ENCODE data around the gene MVB12B. TPM values are rescaled to one million over a fixed set of nuclear protein-coding genes. Genes with fewer than 3 reads are reported as not detected.
A peak's percentile ranks its signal among the peaks of the same experiment; 100 is the strongest.

The MVB12B gene
- total RNA-seq, 1 donor from 2014 or later: 47.8 TPM

DNA sequence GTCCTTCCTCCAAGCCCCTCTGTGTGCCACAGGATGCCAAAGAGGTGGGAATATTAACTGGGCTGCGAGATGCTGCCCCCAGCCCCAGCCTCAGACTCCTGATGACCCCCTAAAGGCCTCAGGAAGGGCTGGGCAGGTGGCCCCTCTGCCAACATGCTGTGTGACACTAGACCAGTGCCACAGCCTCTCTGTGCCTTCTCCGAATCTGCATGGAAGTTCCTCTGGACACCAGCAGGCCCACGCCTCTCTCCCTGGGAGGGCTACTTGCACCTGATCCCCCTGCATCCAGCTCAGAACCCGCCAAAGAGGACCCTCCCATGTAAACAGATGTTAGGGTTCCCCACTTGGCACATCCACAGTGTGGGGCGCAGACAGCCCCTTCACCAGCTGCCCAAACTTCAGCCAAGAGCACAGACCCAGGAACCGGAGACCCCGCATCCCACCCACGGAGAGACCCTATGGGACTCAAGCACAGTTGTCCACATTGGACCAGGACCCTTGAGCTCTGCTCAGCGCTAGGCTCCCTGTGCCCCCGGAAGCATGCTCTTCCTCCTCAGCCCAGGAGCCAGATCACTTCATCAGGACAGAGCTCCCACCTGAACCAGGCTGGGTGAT lies 195.5 kb downstream of the MVB12B start:
- ATAC-seq (no peak), DNase-seq (peak; percentile 30)
- no peak overlapping the region for H3K27ac ChIP-seq
- peaks cover 40% of the 10 kb centered on the region for H3K27me3 ChIP-seq (ENCODE audit: low read depth)
- H3K4me3 ChIP-seq: no peak overlapping the region
- H3K36me3 ChIP-seq: no peaks in the 10 kb centered on the region
- intact Hi-C loops (cut with DNase I): no loop called here
- TF ChIP-seq, protein P1, sequence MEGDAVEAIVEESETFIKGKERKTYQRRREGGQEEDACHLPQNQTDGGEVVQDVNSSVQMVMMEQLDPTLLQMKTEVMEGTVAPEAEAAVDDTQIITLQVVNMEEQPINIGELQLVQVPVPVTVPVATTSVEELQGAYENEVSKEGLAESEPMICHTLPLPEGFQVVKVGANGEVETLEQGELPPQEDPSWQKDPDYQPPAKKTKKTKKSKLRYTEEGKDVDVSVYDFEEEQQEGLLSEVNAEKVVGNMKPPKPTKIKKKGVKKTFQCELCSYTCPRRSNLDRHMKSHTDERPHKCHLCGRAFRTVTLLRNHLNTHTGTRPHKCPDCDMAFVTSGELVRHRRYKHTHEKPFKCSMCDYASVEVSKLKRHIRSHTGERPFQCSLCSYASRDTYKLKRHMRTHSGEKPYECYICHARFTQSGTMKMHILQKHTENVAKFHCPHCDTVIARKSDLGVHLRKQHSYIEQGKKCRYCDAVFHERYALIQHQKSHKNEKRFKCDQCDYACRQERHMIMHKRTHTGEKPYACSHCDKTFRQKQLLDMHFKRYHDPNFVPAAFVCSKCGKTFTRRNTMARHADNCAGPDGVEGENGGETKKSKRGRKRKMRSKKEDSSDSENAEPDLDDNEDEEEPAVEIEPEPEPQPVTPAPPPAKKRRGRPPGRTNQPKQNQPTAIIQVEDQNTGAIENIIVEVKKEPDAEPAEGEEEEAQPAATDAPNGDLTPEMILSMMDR (IDR thresholded peaks at IDR 0.05): no peak
- no peaks in the 10 kb centered on the region for H3K9me3 ChIP-seq
- H3K4me1 ChIP-seq: peaks cover 30% of the 10 kb centered on the region

DNA sequence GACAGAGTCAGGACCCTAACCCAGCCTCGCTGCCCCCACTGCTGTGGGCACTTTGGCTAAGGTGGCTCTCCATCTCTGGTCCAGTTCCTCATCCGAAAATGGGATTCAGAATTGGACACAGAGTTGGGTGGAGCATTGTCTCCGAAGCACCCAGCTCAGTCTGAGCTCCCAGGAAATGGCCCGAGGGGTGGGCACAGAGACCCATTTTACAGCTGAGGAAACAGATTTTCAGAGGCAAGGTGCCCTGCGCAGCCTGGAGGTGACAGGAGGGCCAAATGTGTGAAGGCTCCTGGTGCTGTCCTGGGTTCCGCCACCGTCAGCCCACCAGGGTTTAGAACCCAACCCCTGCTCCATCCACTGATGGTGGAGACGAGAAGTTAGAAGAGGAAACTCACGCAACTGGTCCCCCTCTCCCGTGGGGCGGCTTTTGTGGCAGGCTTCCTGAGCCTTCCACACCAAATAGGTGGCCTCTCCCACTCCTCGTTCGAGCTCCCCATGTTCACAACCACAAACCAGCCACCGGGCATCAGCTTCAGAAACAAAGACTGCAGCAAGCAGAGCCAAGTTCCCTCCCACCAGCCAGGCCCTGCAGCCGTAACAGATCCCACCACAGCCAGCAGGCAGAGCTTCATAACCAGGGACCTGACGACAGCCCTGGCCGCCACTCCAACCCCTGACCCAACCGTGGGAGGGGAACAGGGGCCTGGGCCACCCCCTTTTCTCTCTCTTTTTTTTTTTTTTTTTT lies 196.2 kb downstream of the MVB12B start:
- Histone ChIP-seq H3K27ac (peak overlapping the region; percentile 46), H3K9me3 (no peaks in the 10 kb centered on the region), H3K4me1 (peaks cover 23% of the 10 kb centered on the region), H3K27me3 (ENCODE audit: low read depth) (peaks cover 33% of the 10 kb centered on the region), H3K4me3 (no peak overlapping the region), H3K36me3 (no peaks in the 10 kb centered on the region)
- TF ChIP-seq, protein P1 (IDR thresholded peaks at IDR 0.05): no peak
- intact Hi-C loops (cut with DNase I): no loop called here
- ATAC-seq (peak in 1 of 2 donors; percentile 27), DNase-seq (peak; percentile 35)

DNA sequence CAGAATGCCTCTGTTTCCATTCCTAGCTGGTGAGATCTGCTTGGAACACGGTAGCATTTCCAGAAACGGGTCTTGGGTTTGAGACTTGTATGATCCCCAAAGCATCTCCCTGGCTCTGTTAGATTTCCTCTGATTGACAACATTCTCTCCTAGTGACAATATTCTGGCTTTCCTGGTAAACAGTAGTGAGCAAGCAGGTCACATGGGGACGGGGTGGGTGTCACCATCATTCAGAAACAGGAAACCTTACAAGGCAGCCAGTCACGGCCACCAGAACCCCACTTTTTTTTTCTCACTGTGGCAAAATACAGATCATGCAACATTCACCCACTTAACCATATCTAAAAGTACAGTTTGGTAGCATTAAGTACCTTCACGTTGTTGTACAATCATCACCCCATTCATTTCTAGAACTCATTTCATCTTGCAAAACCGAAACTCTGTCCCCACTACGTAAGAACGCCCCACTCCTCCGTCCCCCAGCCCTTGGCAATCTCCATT lies 197.0 kb downstream of the MVB12B start:
- peak; percentile 45 to 69 for ATAC-seq
- Histone ChIP-seq H3K4me3 (peak overlapping the region; percentile 14), H3K27ac (peak overlapping the region; percentile 46), H3K9me3 (no peaks in the 10 kb centered on the region), H3K27me3 (ENCODE audit: low read depth) (peaks cover 24% of the 10 kb centered on the region), H3K36me3 (no peaks in the 10 kb centered on the region), H3K4me1 (peaks cover 18% of the 10 kb centered on the region)
- TF ChIP-seq, protein P1 (IDR thresholded peaks at IDR 0.05): no peak
- intact Hi-C loops (cut with DNase I): no loop called here
- peak; percentile 64 for DNase-seq

DNA sequence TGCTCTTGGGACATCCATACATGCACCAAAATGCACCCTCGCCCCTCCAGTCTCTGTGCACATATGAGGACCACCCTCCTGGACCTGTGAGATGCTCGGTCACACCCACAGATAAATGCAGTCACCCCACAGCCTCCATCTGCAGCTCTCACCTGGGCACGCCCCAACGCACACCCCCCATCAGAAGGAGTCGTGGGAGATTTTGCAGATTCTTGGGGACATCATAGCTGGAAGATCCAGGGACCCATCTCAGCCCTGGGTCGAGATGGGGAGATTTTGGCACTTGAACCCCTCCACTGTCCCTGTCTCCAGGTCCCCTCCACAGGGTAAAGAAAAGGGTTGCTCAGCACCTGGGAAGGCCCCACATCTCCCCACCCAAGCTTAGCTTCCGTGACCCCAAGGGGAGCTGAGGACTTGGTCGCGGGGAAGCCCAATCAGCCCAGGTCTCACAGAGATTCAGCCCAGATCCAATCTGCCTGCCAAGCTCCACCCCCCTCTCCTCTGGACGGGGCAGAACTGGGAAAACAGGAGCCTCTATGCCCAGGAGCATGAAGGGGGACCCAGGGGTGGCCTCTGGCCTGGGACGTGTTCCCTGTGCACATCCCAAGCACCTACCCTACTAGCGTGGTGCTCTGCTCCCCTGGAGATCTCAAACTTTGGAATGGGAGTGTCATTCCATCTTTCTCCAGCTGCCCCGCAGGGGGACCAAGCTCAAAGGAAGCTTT lies 197.9 kb downstream of the MVB12B start:
- ATAC-seq (peak in 1 of 2 donors; percentile 36), DNase-seq (peak; percentile 35)
- no peaks in the 10 kb centered on the region for H3K36me3 ChIP-seq
- no peaks in the 10 kb centered on the region for H3K9me3 ChIP-seq
- peaks cover 16% of the 10 kb centered on the region for H3K27me3 ChIP-seq (ENCODE audit: low read depth)
- H3K27ac ChIP-seq: peak overlapping the region; percentile 46
- H3K4me3 ChIP-seq: no peak overlapping the region
- intact Hi-C loops (cut with DNase I): no loop called here
- TF ChIP-seq, protein P1 (IDR thresholded peaks at IDR 0.05): no peak
- H3K4me1 ChIP-seq: peaks cover 18% of the 10 kb centered on the region

DNA sequence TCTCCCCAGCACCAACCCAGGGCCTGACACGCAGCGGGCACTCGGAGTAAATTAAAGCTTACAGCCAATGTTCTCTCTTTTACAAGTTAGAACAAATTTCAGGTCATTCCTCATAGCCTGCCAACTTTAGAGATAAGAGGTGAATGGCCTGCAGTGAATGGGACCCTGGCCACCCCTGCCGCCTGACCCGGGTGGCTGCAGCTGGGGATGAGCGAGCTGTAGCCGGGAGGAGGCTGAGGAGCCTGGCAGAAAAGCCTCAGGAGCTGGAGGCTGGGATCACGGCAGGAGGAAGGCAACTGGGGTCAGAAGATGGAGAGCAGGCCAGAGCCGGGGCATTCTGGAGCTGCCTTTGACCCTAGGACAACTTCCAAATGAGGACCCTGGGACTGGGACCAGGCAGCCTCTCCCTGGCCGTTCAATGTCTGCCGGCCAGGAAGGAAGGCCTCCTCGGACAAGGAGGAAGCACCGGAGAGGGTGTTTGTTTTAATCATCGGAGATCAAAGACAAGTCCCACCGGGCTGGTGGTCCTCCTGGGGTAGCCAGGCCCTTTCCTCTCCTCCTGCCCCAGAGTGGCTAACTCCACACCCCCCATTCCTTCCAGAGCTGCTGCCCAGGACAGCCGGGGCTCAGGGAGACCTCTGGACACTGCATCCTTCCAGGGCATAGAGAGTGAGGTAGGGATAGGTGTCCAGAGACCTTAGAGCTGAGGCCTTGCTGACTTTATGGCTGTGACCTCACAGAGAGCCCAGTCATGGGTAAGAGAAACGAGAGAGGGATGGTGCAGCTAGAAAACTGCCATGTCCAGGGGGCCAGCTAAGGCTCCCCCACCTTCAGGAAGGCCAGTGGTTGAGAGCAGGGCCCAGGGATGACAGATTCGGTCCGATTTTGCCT lies 199.8 kb downstream of the MVB12B start:
- Histone ChIP-seq H3K27me3 (ENCODE audit: low read depth) (peaks cover 5% of the 10 kb centered on the region), H3K36me3 (no peaks in the 10 kb centered on the region), H3K4me1 (peaks cover 19% of the 10 kb centered on the region), H3K9me3 (no peaks in the 10 kb centered on the region), H3K4me3 (no peak overlapping the region), H3K27ac (no peak overlapping the region)
- intact Hi-C loops (cut with DNase I): no loop called here
- TF ChIP-seq, protein P1 (IDR thresholded peaks at IDR 0.05): no peak
- peak; percentile 29 for DNase-seq
- no peak for ATAC-seq
